Measurements from ENCODE around the gene SKAP1. TPM values are rescaled to one million over a fixed set of nuclear protein-coding genes. Genes with fewer than 3 reads are reported as not detected.

The SKAP1 gene
- total RNA-seq, 1 donor from 2014 or later, result not detected

DNA sequence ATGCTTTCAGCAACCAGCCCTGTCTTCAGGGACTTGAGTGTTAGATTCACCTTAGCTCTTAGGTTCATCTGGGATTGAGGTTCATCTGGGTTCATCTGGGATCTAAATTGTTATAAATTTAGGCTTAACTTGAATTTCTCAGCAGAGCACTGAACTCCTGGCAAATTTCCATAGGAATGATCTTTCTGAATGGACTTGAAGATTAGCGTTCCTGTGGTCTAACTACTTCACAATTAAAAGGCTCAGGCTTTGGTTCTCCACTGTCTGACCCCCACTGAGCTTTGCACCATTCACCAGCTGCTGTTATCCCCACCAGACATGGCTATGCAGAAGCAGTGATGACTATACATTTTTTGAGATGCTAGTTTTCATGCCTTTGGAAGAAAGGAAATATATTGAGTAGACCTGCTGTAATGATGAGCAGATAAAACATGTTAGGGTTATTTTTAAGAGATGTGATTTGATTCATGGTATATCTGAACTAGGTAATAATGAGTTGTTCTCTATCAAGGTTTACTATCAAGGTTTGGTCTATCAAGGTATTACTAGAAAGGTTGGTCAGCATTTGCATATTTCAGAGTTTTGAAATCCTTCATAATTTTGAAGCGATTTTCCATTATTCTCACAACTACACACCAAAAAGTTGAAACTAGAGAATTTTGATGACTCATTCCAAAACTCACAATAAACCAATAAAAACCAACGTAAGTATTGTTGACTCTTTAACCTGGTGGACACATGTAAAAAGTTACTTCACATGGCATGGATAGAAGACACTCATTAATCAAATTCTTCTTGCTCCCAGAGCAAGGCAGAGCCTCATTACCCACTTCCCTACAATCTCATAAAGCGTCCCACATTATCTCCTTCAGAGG lies 250.7 kb downstream of the SKAP1 start:
- H3K9me3 Mint-ChIP-seq (ENCODE audit: unreplicated experiment), result no peaks in the 10 kb centered on the region
- DNase-seq (ENCODE audit: low read depth) (peak; percentile 59), FAIRE-seq (no peak)
- Histone ChIP-seq H3K4me1 (ENCODE audit: insufficient read depth, low read length) (peaks cover 15% of the 10 kb centered on the region), H2AFZ (ENCODE audit: low read depth, low read length) (no peak overlapping the region), H3K9ac (ENCODE audit: low read length) (no peak overlapping the region), H3K27ac (ENCODE audit: low read depth, low read length) (no peak overlapping the region), H3K4me3 (ENCODE audit: insufficient read depth, low read depth, low read length) (no peak overlapping the region), H3K27me3 (ENCODE audit: insufficient read depth, low read length) (peaks cover 13% of the 10 kb centered on the region), H3K36me3 (ENCODE audit: insufficient read depth, low read length) (no peaks in the 10 kb centered on the region), H4K20me1 (ENCODE audit: insufficient read depth, low read length) (no peaks in the 10 kb centered on the region), H3K9me3 (ENCODE audit: insufficient read depth, low read depth, low read length) (no peaks in the 10 kb centered on the region), H3K4me2 (ENCODE audit: low read length) (no peak overlapping the region), H3K79me2 (ENCODE audit: insufficient read depth, low read length) (no peaks in the 10 kb centered on the region)
- no peak for TF ChIP-seq CTCF (IDR thresholded peaks at IDR 0.05; ENCODE audit: insufficient read depth, low read depth, low read length)
- no peak for TF ChIP-seq EZH2 (IDR thresholded peaks at IDR 0.05; ENCODE audit: insufficient read depth, low read length)
- H3K4me1 Mint-ChIP-seq (ENCODE audit: low read depth, unreplicated experiment), result peaks cover 12% of the 10 kb centered on the region
- no peak overlapping the region for H3K27ac Mint-ChIP-seq (ENCODE audit: unreplicated experiment)
- H3K27me3 Mint-ChIP-seq (ENCODE audit: low read depth, unreplicated experiment), result peaks cover 36% of the 10 kb centered on the region
- H3K4me3 Mint-ChIP-seq (ENCODE audit: unreplicated experiment), result no peak overlapping the region
- H3K36me3 Mint-ChIP-seq (ENCODE audit: low read depth, unreplicated experiment), result no peaks in the 10 kb centered on the region

- Histone ChIP-seq H3K9me3 (ENCODE audit: insufficient read depth, low read depth, low read length) (no peaks in the 10 kb centered on the region), H3K27me3 (ENCODE audit: insufficient read depth, low read length) (peaks cover 10% of the 10 kb centered on the region), H3K36me3 (ENCODE audit: insufficient read depth, low read length) (no peaks in the 10 kb centered on the region), H3K79me2 (ENCODE audit: insufficient read depth, low read length) (no peaks in the 10 kb centered on the region), H2AFZ (ENCODE audit: low read depth, low read length) (no peak overlapping the region), H3K4me1 (ENCODE audit: insufficient read depth, low read length) (peaks cover 15% of the 10 kb centered on the region), H3K9ac (ENCODE audit: low read length) (no peak overlapping the region), H3K4me2 (ENCODE audit: low read length) (no peak overlapping the region), H3K27ac (ENCODE audit: low read depth, low read length) (no peak overlapping the region), H3K4me3 (ENCODE audit: insufficient read depth, low read depth, low read length) (no peak overlapping the region), H4K20me1 (ENCODE audit: insufficient read depth, low read length) (no peaks in the 10 kb centered on the region)
- Mint-ChIP-seq H3K9me3 (ENCODE audit: unreplicated experiment) (no peaks in the 10 kb centered on the region), H3K27ac (ENCODE audit: unreplicated experiment) (no peak overlapping the region), H3K4me3 (ENCODE audit: unreplicated experiment) (no peak overlapping the region), H3K27me3 (ENCODE audit: low read depth, unreplicated experiment) (peaks cover 35% of the 10 kb centered on the region), H3K36me3 (ENCODE audit: low read depth, unreplicated experiment) (no peaks in the 10 kb centered on the region), H3K4me1 (ENCODE audit: low read depth, unreplicated experiment) (peaks cover 12% of the 10 kb centered on the region)
- FAIRE-seq (no peak), DNase-seq (ENCODE audit: low read depth) (no peak)
- TF ChIP-seq EZH2 (IDR thresholded peaks at IDR 0.05; ENCODE audit: insufficient read depth, low read length), result no peak
- no peak for TF ChIP-seq CTCF (IDR thresholded peaks at IDR 0.05; ENCODE audit: insufficient read depth, low read depth, low read length)
Measured at GRCh38 chr17:48178317-48178716, 251.7 kb downstream of the SKAP1 start.

DNA sequence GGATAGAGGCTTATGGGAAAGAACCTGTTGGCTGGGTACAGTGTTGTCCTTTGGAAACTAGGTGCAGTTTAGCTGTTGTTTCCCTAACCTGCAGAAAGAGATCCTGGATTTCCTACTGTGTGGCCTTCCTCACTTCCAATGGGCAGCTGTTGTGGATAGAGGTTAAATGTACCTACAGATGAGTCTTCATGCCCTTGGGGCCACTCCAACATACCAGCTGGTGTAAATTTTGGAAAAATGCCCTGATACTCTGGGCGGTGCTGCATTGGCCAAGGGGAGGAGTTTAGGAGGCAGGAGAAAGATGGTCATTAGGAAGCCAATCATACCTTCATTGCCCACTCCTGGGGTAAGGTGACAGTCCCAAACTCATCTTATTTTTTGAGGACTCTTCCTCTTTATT lies 252.2 kb downstream of the SKAP1 start:
- Mint-ChIP-seq H3K9me3 (ENCODE audit: unreplicated experiment) (no peaks in the 10 kb centered on the region), H3K4me1 (ENCODE audit: low read depth, unreplicated experiment) (peaks cover 12% of the 10 kb centered on the region), H3K36me3 (ENCODE audit: low read depth, unreplicated experiment) (no peaks in the 10 kb centered on the region), H3K4me3 (ENCODE audit: unreplicated experiment) (no peak overlapping the region), H3K27me3 (ENCODE audit: low read depth, unreplicated experiment) (peaks cover 34% of the 10 kb centered on the region), H3K27ac (ENCODE audit: unreplicated experiment) (no peak overlapping the region)
- Histone ChIP-seq H4K20me1 (ENCODE audit: insufficient read depth, low read length) (no peaks in the 10 kb centered on the region), H3K36me3 (ENCODE audit: insufficient read depth, low read length) (no peaks in the 10 kb centered on the region), H3K27ac (ENCODE audit: low read depth, low read length) (no peak overlapping the region), H3K27me3 (ENCODE audit: insufficient read depth, low read length) (peaks cover 7% of the 10 kb centered on the region), H3K79me2 (ENCODE audit: insufficient read depth, low read length) (no peaks in the 10 kb centered on the region), H3K9me3 (ENCODE audit: insufficient read depth, low read depth, low read length) (no peaks in the 10 kb centered on the region), H3K4me3 (ENCODE audit: insufficient read depth, low read depth, low read length) (no peak overlapping the region), H3K9ac (ENCODE audit: low read length) (no peak overlapping the region), H3K4me2 (ENCODE audit: low read length) (no peak overlapping the region), H2AFZ (ENCODE audit: low read depth, low read length) (no peak overlapping the region), H3K4me1 (ENCODE audit: insufficient read depth, low read length) (peaks cover 15% of the 10 kb centered on the region)
- TF ChIP-seq CTCF (IDR thresholded peaks at IDR 0.05; ENCODE audit: insufficient read depth, low read depth, low read length) (no peak), EZH2 (IDR thresholded peaks at IDR 0.05; ENCODE audit: insufficient read depth, low read length) (no peak)
- DNase-seq (ENCODE audit: low read depth) (no peak), FAIRE-seq (no peak)
